GM23338 (cell line): ENCODE results near the gene PRDM7. TPM values are rescaled to one million over a fixed set of nuclear protein-coding genes. Genes with fewer than 3 reads are reported as not detected.

ENCODE experiments used
- CREB1 ChIP-seq: fragments of 250-450 bp; sonication (Bioruptor Pico); IDR thresholded peaks from 2 replicates; pipeline ENCODE4 v1.5.0; 2020; ENCODE audit warnings: low read depth, mild to moderate bottlenecking, moderate library complexity
- EZH2 ChIP-seq: fragments of 200-600 bp; sonication (generic); IDR thresholded peaks from one replicate; pipeline ENCODE4 v1.8.0; 2017; ENCODE audit warnings: antibody characterized with exemption, mild to moderate bottlenecking, low read depth; ENCODE audit not compliant: unreplicated experiment
- JUNB ChIP-seq: IDR thresholded peaks from one replicate; pipeline ENCODE4 v1.6.1; 2016; ENCODE audit warnings: antibody characterized with exemption; ENCODE audit not compliant: unreplicated experiment
- POLR2AphosphoS5 ChIP-seq: IDR thresholded peaks from 2 replicates; pipeline ENCODE4 v1.6.1; 2016; ENCODE audit warnings: antibody characterized with exemption, low read depth
- ZNF114 ChIP-seq: fragments of 250-450 bp; sonication (Bioruptor Pico); IDR thresholded peaks from 2 replicates; pipeline ENCODE4 v1.5.0; 2020; ENCODE audit warnings: mild to moderate bottlenecking, moderate library complexity
- ZNF331 ChIP-seq: fragments of 250-450 bp; sonication (Bioruptor Pico); IDR thresholded peaks from 2 replicates; pipeline ENCODE4 v1.5.0; 2020; ENCODE audit warnings: low read depth, mild to moderate bottlenecking, moderate library complexity
- polyA plus RNA-seq: library from polyadenylated mRNA; unstranded; fragments of >200 nt; fragmentation: Nextera tagmentation; extraction: Ambion mirVana; gene quantifications from 2 replicates; pipeline ENCODE4 v1.2.1, GENCODE V29; 2016
- total RNA-seq: library from RNA; depleted of rRNA; stranded (reverse); fragments of >200 nt; shearing (Covaris generic); gene quantifications from 2 replicates; pipeline ENCODE4 v1.2.3, GENCODE V29; 2014
- TF ChIP-seq, protein P1 (sequence below): IDR thresholded peaks from one replicate; pipeline ENCODE4 v1.6.1; 2018; ENCODE audit warnings: antibody characterized with exemption; ENCODE audit not compliant: unreplicated experiment
- TF ChIP-seq, protein P2 (sequence below): fragments of 250-450 bp; sonication (Bioruptor Pico); IDR thresholded peaks from 2 replicates; pipeline ENCODE4 v1.5.0; 2020; ENCODE audit warnings: mild to moderate bottlenecking, moderate library complexity

The PRDM7 gene
- total and polyA plus RNA-seq, 2 experiments from 2014 or later = 0.08 TPM; not detected in 1

DNA sequence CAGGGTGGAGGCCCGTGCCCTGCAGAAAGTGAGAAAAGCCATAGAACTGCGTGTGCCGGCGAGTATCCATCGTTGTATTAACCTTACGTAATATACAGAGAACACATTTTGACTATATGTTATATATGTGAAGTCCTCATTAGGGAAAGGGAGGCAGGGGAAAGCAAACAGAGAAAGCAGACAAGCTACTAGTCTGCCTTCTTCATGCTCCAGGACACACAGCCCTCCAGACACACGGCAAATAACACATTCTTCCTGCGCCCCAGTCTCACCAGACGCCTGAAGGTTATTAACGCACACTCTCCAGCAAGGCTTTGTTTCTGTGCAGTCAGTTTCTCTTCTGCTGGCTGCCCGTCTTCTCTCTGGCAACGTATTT lies 28.8 kb downstream of the PRDM7 start (continued):
- TF ChIP-seq, protein P1, sequence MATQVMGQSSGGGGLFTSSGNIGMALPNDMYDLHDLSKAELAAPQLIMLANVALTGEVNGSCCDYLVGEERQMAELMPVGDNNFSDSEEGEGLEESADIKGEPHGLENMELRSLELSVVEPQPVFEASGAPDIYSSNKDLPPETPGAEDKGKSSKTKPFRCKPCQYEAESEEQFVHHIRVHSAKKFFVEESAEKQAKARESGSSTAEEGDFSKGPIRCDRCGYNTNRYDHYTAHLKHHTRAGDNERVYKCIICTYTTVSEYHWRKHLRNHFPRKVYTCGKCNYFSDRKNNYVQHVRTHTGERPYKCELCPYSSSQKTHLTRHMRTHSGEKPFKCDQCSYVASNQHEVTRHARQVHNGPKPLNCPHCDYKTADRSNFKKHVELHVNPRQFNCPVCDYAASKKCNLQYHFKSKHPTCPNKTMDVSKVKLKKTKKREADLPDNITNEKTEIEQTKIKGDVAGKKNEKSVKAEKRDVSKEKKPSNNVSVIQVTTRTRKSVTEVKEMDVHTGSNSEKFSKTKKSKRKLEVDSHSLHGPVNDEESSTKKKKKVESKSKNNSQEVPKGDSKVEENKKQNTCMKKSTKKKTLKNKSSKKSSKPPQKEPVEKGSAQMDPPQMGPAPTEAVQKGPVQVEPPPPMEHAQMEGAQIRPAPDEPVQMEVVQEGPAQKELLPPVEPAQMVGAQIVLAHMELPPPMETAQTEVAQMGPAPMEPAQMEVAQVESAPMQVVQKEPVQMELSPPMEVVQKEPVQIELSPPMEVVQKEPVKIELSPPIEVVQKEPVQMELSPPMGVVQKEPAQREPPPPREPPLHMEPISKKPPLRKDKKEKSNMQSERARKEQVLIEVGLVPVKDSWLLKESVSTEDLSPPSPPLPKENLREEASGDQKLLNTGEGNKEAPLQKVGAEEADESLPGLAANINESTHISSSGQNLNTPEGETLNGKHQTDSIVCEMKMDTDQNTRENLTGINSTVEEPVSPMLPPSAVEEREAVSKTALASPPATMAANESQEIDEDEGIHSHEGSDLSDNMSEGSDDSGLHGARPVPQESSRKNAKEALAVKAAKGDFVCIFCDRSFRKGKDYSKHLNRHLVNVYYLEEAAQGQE = no peak
- TF ChIP-seq JUNB (no peak), ZNF331 (CRISPR knock-in tag) (no peak), POLR2AphosphoS5 (no peak), CREB1 (CRISPR knock-in tag) (no peak), ZNF114 (no peak), EZH2 (no peak)
- TF ChIP-seq, protein P2, sequence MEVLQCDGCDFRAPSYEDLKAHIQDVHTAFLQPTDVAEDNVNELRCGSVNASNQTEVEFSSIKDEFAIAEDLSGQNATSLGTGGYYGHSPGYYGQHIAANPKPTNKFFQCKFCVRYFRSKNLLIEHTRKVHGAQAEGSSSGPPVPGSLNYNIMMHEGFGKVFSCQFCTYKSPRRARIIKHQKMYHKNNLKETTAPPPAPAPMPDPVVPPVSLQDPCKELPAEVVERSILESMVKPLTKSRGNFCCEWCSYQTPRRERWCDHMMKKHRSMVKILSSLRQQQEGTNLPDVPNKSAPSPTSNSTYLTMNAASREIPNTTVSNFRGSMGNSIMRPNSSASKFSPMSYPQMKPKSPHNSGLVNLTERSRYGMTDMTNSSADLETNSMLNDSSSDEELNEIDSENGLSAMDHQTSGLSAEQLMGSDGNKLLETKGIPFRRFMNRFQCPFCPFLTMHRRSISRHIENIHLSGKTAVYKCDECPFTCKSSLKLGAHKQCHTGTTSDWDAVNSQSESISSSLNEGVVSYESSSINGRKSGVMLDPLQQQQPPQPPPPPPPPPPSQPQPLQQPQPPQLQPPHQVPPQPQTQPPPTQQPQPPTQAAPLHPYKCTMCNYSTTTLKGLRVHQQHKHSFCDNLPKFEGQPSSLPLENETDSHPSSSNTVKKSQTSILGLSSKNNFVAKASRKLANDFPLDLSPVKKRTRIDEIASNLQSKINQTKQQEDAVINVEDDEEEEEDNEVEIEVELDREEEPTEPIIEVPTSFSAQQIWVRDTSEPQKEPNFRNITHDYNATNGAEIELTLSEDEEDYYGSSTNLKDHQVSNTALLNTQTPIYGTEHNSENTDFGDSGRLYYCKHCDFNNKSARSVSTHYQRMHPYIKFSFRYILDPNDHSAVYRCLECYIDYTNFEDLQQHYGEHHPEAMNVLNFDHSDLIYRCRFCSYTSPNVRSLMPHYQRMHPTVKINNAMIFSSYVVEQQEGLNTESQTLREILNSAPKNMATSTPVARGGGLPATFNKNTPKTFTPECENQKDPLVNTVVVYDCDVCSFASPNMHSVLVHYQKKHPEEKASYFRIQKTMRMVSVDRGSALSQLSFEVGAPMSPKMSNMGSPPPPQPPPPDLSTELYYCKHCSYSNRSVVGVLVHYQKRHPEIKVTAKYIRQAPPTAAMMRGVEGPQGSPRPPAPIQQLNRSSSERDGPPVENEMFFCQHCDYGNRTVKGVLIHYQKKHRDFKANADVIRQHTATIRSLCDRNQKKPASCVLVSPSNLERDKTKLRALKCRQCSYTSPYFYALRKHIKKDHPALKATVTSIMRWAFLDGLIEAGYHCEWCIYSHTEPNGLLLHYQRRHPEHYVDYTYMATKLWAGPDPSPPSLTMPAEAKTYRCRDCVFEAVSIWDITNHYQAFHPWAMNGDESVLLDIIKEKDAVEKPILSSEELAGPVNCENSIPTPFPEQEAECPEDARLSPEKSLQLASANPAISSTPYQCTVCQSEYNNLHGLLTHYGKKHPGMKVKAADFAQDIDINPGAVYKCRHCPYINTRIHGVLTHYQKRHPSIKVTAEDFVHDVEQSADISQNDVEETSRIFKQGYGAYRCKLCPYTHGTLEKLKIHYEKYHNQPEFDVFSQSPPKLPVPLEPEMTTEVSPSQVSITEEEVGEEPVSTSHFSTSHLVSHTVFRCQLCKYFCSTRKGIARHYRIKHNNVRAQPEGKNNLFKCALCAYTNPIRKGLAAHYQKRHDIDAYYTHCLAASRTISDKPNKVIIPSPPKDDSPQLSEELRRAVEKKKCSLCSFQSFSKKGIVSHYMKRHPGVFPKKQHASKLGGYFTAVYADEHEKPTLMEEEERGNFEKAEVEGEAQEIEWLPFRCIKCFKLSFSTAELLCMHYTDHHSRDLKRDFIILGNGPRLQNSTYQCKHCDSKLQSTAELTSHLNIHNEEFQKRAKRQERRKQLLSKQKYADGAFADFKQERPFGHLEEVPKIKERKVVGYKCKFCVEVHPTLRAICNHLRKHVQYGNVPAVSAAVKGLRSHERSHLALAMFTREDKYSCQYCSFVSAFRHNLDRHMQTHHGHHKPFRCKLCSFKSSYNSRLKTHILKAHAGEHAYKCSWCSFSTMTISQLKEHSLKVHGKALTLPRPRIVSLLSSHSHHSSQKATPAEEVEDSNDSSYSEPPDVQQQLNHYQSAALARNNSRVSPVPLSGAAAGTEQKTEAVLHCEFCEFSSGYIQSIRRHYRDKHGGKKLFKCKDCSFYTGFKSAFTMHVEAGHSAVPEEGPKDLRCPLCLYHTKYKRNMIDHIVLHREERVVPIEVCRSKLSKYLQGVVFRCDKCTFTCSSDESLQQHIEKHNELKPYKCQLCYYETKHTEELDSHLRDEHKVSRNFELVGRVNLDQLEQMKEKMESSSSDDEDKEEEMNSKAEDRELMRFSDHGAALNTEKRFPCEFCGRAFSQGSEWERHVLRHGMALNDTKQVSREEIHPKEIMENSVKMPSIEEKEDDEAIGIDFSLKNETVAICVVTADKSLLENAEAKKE (CRISPR knock-in tag) = no peak
